Activated CD4-positive, alpha-beta T cell treated with anti-CD3 and anti-CD28 coated beads, Interleukin-2, amount 50 U/mL, for 4 hours (primary cell): ENCODE measurements around the gene VSNL1.

Source experiments
- DNase-seq, 2 experiments: peaks; one replicate each; pipeline ENCODE4 v3.0.0-alpha.2; 2020

VSNL1 gene

DNA sequence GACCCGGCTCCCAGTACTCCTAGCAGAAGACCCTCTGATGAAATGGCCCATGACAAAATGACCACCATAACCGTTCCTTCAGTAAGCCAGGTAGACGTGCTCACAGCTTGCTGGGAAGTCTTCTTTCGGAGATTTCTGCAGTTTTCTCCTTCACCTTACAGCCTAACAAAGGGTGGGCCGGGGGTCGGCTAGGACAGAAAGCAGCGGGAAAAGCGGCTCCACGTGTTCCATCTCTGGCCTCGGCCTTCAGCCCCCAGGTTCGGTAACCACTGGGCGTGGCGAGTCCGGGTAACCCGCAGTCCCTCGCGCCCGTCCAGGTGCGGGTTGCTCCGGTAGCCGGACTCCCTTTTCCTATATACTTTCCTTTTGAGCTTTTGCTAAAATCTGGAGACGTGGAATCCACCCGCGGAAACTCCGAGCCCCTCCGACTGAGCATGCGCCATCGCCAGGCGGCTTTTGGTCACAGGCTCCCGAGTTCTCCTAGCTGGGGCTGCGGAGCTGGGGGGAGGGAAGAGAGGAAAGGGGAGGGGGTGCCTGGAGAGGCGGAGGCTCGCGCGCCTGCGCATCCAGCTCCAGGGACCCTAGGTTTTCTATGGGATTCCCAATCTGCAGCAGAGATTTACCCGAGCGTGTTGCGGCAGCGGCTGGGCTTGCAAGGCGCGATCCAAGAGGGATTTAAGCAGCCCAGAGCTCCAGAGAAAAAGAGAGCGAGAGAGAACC, at the start of gene VSNL1:
Gene VSNL1, plus strand, starts transcription at position 604 of the 720 bp plus-strand sequence. CDS start 51,379 bp downstream, outside the sequence.
- DNase-seq = no peak

GRCh38 chr2:17495590-17495989, 44.9 kb upstream of the VSNL1 start:
- no peak for DNase-seq

- no peak for DNase-seq
Measured at GRCh38 chr2:17497718-17498117, 42.8 kb upstream of the VSNL1 start.

DNA sequence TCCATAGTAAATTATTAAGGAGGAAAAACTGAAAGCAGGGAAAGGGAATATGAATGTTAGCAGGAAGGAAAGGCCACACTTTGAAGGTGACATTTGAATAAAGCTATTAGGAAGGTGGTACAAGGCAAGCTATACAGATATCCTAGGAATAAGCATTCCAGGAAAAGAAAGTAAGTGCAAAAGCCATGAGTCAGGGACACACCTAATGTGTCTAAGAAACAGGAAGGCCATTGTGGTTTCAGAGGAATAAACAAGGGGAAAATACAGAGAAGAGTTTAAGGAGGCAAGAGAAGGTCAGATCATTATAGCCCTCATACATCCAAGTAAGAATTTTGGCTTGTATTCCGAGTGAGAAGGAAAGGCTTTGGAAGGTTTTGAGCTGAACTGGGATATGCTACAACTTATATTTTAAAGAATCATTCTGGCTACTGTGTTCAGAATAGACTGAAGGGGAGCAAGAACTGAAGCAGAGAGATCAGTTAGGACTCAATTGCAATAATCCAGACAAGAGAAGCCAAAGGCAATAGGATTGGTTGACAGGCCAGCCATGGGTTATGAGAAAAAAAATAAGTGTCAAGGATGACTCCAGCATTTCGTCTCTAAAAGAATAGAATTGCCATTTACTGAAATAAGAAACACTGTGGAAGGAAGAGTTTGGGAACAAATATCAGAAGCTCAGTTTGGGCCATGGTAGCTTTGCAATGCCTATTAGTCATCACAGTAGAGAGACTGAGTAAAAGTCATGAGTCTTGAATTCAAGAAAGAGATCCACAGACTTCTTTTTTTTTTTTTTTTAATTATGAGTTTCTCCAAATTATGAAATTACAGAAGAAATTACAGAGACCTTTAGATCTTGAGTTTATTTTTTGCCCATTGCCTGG, 33.5 kb upstream of the VSNL1 start:
- no peak for DNase-seq

GRCh38 chr2:17515652-17516051, 24.8 kb upstream of the VSNL1 start:
- no peak for DNase-seq

GRCh38 chr2:17517481-17518211, 22.9 kb upstream of the VSNL1 start:
- DNase-seq = no peak

DNA sequence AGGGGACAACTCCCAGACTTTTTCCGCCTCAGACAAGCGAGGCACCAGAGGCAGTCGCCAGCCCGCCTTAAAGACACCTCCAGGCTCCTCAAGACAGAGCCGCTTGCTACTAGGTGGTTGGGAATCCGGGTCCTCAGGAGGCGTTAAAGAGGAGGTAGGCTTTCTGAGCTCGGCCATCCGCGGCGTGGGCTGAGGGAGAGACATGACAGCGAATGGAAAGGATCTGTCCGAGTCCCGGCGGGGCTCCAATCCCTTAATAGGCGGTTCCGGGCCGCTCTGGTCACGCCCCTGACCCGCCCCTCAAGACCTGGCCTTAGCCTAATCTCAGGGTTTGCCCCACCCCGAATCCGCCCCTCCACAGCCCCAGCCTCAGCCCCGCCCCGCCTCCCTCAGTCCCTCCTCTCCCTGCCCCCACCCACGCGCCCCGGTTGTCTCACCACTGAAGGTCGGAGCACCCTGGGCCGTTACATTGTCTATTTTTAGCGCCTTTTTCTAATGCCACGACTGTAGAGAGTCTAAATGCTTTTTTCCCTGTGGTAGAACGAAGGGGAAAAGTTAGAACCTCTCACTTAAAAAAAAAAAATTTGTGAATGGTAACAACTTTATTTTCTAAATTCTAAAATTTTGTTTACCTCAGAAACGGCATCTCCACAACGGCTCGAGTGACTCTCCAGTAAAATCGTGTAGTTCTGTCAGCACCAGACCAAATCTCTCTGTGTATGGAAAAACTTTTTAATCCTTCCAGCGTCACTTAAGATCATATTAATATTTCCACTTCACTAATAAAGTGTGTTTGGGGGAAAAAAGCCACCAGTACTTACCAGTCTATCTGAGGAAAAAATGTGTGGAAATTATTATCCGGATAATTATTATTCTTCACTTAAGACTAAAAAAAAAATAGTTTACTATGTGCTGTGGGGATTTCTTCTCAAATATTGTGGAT, 22.0 kb upstream of the VSNL1 start, which contains the start of gene RAD51AP2:
Gene RAD51AP2, minus strand, starts transcription at position 229 of the 943 bp plus-strand sequence. Its CDS starts 25 bp downstream, at position 204.
- no peak for DNase-seq

DNA sequence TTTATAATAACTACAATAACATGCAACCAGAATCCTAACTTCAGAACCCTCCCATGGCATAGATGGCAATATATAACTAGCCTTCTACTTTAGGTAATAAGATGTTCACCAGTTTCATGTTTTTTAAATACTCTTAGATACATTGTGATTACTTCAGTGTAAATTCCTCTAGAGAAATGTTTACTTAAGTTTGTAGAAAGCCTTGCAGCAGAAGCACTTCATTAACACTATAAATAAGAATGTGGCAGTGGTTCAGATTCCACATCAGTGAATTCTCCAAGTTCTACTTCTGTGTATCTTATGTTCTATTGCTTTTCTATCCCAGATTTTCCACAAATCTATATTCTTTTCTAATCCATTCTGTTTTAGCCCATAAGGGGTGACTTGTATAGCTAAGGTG, 21.0 kb upstream of the VSNL1 start:
- no peak for DNase-seq

- no peak for DNase-seq
Measured at GRCh38 chr2:17520761-17521160, 19.7 kb upstream of the VSNL1 start.

- no peak for DNase-seq
Measured at GRCh38 chr2:17521621-17522020, 18.9 kb upstream of the VSNL1 start.

DNA sequence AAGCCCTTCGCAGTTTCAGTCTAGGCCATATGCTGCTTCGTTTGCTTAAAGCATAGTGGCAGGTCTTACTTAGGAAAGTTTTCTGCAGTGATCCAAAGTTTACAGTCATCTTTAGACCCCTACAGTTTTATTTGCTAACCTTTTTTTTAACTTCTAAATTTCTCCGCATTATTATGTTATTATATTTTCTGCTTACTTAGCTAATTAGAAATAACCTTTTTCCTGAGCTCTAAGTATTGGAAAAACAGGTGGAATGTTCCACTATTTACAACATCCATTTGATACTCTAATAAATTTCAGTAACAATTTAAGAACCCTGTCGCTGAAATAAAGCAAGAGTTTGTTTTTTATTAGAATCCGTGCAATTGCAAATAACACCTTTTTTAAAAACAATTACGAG, 18.2 kb upstream of the VSNL1 start:
- DNase-seq = no peak

DNA sequence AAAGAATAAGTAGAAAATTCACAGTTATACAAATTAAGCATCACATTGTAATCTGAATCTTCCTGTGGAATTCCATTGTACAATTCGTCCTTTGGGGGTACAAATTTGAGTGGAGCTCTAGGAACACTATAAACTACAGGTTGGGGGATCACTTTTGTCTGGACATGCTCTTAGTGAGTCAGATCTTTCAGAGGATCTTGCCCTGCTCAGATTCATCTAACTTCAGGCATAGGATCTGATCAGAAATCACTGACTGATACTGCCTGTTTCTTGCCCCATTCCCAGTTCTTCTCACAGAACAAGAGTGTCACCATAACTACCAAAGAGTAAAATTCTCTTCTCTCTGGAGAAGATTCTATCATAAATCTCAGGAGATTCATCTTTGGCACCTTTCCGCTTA, 10.7 kb upstream of the VSNL1 start:
- no peak for DNase-seq

- no peak for DNase-seq
Measured at GRCh38 chr2:17533546-17533945, 7.0 kb upstream of the VSNL1 start.

DNA sequence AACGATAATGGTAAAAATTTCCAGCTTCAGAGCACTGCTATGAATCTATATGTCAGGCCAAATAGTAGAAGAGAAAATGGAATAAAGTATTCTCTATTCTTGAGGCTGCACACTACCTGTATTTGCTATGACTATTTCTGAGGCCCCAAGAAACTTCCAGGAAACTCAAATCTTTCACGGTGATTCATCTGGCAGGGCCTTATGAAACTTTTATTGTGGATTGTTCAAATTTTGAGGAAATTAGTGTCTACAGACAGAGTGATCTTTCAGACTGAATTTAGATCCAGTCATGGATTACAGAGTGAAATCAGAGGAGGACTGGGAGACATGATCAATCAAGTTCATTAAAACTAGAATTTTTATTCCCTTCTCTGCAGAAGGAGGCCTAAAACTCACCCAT, 4.1 kb upstream of the VSNL1 start:
- no peak for DNase-seq

DNA sequence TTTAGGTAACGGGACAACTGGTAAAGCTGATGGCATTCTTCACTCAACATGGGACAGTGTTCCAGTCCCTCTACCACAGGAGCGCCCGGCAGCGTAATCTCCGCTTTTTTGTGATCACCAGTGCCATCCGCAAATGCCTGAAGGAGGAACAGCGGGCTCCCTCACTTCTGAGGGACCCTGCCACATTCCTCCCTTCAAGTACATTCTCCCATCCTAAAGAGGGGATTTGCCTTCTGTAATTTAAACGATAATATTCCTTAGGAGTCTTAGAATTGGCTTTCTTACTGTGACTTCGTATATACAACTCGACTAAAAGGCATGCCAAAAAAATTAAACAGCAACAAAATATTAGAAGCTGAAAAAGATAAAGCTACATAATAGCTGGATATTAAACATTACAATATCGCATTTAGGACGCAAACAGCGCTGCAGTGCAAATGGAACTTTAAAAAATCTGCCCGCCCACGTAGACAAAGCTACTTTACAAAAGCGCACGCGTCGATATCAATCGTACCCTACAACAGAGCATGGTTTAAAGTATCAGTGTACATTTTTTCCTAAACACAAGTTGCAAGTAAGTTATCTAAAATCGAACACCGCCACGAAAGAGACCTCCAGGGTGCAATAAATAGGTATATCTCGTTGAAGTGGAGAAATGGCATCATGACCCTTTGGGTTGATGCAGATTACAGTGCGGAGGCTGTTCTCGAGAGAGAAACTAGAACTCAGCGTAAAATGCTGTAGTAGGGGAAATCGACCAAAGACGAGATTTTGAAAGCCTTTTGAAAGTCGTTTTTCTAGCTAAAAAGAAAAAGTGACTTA, 2.3 kb upstream of the VSNL1 start:
- no peak for DNase-seq

GRCh38 chr2:17538844-17539554, 1.5 kb upstream of the VSNL1 start:
- DNase-seq = no peak

DNA sequence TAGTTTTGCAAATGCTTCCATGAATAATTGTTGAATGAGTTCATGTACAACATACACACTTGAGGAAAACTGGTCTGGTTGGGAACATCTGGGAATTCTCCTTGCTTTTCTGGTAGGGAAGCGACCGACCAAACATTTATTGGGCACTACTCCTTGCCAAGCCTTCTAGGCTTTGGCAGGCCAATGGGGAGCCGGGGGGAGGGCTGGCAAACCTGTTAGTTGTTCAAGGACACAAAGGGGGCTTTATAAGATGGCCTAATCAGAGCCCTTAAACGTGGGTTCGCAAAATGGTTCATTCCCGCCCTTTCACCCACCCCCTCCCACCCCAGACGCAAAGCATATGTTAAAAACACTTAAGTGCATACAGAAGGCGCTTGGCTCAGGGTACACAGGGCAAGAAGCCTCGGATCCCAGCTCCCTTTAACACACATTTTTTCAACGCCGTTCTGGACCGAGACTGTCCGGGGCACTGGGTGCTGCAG, 844 bp upstream of the VSNL1 start:
- no peak for DNase-seq

DNA sequence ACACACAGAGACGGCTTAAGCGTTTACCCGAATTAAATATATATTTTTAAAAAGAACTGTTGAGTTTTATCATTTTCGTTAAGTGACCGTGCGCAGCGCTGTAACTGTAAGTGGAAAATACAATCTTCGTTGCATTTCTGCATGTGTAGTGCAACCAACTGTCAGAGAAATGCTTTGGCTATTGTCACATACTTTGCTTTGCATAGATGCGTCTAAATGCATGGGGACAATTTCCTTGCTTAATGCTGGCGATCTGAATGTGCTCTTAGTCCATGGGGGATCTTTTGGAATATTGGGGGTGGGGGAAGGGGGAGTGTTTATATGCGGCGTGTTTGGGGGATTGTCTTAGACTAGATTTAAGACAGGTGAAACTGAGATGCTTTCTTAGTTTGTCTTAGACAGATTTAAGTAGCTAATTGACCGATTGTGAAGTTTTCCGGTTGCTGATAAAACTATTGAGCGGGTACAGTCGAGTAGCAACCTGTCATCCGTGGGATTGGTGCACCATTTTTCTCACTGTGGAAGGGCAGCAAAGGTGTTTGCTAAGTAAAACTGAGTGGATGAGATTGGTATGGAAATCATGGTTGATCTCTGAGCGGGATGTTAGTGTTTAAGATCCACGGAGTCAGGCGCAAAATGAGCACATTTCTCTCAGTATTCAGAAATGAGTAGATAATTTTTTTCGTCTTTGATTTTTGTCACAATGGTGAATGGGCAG, 476 bp downstream of the VSNL1 start:
- DNase-seq = no peak

- DNase-seq = no peak
Measured at GRCh38 chr2:17541531-17541950, 1.0 kb downstream of the VSNL1 start.

DNA sequence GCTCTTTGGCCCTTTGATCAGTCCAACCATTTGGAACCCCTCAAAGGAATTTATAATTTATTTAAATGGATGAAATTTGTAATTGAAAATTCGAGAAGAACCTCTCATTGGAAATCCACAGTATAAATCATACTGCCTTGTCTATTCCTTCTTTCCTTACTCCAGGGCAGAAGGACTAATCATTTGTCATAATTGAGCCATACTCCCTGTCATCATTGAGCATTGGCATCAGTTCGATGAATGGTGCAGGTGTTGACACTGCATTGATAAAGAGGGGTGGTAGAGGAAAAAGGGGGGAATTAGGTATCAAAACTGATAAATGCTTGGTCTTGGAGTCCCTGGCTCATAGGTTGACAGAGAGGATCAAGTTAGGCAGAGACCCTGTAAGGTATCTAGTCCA, 2.0 kb downstream of the VSNL1 start:
- DNase-seq = no peak
